ENCODE results near the gene NATD1.

Gene NATD1, protein sequence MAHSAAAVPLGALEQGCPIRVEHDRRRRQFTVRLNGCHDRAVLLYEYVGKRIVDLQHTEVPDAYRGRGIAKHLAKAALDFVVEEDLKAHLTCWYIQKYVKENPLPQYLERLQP

DNA sequence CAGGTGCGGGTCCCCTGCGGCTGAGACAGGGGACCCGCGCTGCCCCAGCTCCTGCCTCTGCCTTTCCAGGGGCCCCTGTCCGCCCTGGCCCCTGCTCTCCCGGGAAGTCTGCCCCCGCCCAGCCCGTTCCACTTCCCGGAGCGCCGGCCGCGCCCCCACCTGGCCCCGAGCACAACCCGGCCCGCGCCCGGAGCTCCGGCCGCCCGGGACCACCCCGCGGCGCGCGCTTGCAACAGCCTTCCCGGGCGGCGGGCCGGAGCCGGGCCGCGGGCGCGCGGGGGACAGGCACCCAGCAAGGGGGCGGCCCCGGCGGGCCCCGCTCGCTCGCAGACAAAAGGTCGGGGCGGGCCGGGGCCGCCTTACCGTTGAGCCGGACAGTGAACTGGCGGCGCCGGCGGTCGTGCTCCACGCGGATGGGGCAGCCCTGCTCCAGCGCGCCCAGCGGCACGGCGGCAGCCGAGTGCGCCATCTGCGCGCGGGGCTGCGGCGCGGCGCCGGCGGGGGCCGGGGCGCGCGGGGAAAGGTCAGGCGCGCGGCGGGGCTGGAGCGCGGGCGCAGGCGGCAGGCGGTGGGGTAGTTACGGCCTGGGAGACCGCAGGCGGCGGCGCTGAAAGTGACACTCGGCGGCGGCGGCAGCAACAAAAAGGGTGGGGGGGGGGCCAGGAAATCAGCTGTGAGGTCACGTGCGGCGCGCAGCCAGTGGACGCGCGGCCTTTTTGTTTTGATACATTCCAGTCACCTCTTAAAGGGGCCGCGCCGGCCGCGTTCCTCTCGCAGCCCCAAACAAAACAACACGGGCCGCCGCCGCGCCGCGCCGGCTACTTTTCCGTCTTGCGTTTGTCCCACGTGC, at the start of gene NATD1:
Gene NATD1 (minus strand): TSS at position 615 of the 850 bp plus-strand sequence. CDS start 146 bp downstream, at position 469.
- peak; percentile 65 to 66 for DNase-seq

DNA sequence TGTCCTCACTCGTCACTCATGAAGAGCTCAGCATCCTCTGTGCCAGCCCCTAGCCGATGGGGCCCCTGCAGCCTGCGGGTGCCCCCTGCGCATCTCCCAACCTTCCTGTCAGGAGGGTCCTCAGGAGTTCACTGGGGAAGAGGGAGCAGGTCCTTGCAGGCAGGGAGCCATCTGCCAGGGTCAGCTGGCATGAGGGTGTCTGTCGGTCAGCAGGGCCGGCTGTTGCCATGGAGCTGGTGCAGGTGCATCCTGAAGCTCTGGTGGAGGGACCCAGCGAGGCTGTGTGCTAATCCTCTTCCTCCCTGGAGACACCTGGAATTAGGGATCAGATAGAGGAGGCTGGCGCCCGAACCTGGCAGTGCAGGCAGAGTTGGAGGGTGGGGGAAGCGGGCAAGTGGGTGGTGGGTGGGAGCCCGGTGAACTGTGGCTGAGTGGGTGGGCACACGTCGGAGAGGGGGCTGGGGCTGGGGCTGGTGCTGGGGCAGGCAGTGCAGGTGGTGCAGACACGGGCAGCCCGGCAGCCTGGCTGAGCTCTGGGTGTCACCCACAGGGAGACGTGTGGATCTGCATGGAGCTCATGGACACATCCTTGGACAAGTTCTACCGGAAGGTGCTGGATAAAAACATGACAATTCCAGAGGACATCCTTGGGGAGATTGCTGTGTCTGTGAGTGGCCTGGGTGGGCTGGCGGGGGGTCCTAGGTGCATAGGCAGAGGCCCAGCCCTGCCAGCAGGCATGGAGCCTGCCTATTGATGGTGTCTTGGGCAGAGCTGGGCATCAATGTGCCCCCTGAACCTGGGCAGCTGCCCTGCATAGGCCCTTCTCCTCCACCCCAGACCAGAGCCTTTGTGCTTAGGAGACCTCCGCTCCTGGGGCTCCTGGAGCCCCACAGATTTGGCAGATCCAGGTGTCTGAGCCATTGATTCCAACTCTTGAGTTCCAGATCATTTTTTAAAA, 48.7 kb upstream of the NATD1 start:
- no peak for DNase-seq

DNA sequence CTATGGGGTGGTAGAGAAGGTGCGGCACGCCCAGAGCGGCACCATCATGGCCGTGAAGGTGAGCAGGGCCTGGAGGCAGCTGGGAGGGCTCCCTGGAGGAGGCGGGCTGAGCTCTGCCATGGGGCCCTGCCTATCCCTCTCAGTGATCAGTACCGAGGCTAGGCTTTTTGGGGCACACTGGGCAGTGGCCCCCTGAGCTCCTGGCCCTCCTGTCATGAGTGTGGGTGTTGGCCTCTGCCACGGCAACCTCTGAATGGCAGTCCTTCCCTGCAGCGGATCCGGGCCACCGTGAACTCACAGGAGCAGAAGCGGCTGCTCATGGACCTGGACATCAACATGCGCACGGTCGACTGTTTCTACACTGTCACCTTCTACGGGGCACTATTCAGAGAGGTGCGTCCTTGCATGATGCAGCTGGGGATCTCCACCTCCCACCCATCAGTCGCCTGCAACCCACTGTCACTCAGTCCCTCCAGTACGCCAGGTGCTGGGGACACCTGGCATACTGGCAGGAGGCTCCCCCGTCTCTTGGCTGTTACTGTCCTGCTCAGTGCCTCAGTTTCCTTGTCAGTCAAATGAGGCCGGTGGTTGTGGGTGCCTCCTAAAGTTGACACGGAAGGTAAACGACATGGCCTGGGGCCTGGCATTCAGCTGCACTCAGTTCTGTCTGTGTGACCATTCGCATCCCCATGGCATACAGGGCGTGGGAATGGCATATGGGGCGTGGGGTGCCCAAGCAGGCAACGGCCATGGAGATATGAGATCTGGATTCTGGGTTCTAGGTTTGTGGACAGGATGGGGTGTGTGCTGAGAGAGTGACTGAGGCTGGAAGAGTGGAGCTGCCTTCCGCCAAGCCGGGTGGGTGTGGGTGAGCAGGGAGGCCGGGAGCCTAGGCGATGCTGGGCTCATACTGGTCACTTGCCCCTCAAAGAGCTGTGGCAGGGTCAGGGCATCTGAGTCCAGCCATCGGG, 47.7 kb upstream of the NATD1 start:
- DNase-seq: no peak

DNA sequence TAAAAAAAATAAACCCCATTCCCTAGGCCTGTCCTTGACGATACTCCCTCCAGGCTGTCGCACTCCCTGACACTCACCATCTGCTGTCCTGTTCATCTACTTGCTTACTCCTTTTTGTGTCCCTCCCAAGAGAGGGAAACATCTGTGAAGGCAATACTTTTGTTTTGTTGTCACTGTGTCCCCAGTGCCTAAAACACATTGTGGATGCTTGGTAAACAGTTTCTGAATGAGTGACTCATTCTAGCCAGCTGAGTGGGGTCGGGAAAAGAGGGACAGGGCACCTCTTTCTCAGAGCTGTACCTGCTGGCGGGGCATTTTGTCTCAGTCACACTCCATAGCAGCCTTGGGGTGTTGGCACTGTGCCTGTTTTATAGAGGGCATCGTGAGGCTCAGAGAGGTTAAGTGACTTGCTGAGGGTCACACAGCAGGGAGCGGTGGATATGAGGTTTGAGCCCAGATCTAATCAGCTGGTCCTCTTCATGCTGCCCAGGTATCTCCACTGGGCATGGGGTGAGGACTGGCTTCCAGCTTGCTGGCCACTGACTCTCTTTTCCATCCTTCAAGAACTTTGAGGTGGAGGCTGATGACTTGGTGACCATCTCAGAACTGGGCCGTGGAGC, 46.9 kb upstream of the NATD1 start:
- no peak for DNase-seq

DNA sequence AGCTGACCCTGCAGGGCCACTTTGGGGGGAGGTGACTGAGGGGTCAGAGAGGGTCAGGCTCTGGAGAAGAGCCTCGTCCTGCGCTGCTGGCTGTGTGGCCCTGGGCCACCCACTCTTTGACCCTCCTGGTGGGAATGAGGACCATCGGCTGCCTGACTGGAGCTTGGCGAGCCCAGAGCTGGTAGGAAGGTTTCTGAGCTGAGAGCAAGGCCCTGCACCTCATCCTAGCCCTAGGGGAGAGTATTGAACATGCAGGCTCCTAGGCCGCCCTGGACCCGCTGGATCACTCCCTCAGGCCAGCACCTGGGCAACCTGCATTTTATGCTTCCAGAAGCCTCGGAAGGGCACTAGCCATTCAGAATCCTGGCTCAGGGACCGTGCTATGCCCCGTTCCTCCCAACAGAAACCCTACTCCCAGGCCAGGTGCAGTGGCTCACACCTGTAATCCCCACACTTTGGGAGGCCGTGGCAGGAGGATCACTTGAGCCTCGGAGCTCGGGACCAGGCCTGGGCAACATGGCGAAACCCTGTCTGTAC, 45.8 kb upstream of the NATD1 start:
- no peak for DNase-seq

DNA sequence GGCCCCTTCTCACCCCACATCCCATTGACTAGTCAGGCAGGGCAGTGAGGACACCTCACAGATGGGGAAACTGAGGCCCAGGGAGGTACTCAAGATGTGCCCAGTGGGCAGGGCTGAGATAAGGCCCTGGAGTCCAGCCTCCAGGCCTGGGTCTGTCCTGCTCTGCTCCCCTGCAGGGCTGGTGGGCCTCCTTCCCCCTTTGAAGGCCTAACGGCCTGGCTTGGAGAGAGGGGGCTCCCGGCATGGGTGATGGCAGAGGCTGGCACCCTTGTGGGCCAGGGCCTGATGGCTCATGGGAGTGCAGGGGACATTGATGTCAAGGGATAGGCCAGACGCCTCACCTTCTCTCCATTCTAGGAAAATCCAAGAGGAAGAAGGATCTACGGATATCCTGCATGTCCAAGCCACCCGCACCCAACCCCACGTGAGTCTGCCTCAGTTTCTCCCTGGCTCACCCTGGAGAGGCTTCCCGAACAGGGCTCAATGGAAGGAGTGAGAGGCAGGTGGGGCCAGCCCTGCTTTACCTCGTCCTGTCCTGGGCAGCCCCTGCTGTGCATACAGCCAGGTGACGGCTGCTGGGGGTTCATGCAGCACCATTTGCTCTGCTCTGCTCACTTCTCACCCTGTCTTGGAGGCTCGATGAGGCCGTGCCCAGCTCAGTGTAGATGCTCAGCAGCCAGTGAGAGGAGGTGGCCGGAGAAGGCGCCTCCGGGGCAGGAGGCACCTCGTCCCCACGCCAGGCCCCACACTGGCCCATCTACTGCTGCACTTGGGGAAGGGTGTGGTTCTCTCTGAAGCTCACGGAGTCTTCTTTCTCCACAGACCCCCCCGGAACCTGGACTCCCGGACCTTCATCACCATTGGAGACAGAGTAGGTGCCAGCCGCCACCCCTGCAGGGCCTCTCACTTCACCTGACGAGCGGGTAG, 45.1 kb upstream of the NATD1 start:
- DNase-seq: no peak

DNA sequence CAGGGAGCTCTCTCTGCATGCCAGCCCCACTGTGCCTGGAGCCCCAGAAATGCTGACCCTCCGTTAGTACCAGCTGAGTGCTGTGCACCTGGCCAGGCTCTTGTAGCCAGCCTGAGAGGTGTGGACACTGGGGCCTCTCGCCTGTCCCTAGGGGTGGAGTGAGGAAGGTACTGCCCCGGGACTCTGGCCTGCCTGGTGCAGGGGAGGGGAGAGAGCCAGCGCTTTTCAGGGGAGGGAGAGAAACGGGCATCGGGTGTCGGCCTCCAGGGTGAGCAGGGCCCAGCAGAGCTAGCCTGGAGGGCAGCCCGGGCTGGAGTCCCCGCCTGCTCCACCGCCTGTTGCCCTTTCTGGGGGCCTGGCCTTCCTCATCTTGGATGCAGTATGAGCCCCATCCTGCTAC, 44.4 kb upstream of the NATD1 start:
- DNase-seq: no peak

DNA sequence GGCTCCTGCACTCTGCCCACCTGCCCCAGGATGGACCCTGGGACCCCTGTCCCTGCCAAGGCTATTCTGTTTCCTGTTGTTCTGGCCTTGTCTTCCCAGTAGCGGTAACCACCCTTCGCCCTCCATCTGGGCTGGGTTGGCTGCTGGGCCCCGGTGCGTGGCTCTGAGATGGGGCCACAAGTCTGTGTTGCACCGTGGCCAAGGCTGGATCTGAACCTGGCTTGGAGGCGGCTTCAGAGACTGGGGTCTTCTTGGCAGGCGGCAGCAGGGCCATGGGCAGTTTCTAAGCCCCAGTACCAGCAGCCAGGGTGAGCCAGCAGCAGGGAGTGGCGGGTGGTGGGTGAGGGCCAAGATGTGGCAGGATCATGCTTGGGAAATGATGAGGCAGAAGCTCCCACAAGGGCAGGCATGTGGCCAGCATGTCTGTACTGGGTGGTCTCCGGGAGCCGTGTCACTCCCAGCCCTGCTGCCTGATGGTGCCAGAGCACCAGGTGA, 43.9 kb upstream of the NATD1 start:
- DNase-seq: no peak

DNA sequence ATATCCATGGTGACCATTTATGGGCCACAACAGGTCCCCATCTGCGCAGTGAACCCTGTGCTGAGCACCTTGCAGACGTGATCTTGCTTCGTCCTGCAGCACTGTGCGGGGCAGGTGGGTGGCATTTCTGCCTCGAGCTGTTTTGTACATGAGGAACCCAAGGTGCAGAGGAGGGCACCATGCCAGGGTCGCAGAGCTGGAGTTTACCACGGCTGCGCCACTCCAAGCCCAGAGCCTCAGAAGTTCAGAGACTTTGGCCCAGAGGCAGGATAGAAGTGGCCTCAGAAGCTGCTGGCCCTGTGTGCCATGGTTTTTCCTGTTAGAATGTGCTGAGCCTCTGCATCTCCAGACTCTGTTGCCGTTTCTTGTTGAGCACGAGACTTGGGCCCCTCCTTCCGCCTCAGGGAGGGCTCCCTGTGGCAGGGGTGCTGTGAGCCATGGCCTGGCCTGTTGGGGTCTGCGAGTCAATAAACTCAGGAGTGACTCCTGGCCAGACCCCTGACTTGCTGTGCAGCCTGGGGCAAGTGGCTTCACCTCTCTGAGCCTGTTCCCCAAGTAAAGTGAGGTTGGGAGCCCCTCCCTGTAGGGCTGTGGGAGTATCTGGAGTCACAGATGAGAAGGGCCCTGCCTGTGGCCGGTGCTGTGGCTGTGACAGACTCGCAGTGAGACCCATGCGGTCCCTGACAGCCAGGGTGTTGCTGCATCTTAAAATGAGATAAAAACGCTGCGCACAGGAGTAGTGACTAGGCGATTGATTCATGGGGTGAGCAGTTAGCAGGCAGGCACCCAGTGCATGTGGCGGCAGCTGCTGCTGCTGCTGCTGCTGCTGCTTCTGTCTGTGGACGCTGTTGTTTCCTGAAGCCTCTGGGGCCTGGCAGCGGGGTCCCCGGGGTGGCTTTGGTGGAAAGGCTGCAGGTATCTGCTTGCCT, 43.2 kb upstream of the NATD1 start:
- no peak for DNase-seq

DNA sequence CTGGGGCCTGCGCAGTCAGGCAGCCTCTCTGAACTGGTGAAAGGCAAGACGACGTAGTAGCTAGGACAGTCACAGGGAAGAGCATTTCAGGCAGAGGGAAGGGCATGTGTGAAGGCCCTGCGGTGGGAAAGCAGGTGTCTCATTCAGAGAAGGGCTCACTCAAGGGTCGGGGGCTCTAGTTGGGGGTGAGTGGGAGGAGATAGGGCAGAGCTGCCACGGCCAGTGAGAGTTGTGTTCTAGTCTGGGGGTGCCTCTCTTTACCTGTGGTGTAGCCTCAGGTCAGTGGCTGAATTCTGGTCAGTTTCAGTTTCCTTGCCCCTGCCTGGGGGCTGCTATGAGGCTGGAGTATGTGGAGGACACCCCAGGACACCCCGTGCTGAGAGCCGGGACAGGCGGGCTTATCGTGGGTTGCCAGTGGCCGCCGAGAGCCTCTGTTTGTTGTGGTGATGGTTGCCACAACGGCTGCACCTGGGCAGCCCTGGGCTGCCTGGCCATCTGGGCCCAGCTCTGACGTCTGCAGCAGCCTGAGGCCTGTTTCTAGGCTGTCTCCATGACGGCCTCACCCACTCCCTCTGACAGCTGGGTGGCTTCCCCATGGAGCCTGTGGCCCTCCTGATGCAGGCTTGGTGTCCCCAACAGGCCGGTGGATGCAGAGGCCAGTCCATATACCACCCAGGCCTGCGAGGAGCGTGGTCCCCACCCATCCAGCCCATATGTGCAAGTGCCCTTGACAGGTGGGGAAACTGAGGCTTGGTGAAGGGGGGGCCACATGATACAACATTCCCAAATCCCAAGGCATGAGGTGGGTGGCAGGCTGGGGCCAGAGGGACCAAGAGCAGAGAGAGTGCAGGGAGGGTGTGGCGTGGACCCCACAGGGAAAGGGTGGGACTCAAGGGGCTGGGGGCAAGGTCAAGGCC, 42.1 kb upstream of the NATD1 start:
- no peak for DNase-seq

DNA sequence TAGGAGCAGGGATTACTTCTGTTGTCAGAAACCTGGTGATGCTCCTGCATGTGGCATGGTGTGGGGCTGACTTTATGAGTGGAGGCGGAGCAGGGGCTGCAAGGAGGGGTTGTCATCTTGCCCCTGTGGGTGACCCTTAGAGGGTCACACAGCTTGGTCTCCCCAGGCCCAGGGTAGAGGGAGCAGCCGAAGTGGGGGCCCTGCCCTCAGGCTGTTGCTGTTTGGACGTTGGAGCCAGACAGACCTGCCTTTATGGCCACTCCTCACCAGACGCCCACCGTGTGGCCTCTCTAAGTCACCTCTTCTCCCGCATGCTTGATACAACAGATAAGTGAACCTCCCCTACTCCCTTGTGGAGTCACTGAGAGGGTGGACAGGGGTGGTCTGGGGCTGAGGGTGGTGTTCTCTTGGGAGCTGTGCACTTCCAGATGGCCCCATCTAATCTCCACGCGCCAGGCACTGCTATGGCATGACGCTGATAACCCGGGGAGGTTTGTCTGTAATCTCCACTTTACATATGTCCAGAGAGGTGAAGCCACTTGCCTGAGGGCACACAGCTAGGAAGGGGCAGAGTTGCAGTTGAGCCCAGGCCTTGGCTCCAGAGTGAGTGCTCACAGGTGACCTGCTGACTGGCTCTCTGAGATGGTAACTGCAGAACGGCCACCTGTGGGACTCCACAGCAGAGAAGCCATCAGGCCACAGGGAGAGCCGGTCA, 41.3 kb upstream of the NATD1 start:
- DNase-seq: no peak

DNA sequence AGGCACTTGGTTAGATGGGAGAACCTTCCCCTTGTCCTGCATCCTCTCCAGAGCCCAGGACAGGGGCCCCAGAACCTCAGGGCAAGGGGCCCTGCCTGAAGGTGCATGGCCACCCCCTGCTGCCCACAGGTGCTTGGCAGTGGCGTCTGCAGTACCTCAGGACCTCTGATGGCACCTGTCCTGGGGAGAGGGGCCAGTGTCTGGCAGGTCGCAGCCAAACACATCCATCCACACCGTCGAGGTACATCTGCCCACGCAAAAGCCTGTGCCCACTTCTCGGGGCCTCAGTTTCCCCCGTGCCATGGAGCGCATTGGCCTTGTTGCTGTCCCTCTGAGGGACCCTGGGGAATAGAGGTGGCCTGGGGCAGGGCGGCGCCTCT, 40.6 kb upstream of the NATD1 start:
- DNase-seq: no peak

DNA sequence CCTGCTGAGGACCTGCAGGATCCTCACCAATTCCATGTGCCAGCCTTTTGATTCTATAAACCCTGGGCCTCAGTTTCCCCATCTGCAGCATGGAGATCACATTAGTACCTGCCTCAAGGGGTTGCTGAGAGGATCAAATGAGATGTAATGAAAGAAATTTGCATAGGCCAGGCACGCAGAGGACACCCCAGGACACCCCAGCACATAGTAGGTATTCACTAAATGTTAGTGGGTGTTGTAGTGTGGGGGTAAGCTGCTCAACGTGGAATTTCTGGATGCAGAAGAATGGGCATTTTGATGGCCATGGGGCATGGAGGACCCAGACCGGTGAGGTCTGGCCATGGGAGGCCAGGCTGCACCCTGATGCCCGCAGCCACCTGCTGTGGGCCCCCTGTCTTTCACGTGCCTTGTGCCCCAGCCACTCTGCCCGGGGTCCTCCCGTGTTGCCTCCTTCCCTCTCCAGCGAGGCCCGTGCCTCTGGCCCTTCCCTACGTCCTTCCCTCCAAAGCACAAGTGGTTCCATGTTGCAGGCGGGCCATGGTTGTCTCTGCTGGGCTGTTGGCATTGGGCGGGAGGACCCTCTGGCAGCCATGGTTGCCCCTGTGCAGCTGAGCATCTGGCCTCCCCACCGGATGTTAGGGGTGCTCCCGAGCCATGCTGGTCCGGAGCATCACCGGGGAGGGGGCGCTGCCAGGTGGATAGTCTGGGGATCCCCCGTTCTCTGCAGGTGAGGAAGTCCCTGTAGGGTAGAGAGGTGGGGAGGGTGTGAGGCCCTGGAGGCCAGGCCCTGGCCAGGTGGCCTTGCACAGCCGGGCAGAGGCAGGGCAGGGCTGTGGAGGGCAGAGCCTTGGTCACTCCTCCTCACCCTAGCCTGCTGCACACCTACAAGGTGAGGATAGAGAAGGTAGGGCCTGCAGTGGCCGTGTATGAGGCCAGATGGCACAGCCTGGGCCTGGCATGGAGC, 39.9 kb upstream of the NATD1 start:
- DNase-seq: no peak

DNA sequence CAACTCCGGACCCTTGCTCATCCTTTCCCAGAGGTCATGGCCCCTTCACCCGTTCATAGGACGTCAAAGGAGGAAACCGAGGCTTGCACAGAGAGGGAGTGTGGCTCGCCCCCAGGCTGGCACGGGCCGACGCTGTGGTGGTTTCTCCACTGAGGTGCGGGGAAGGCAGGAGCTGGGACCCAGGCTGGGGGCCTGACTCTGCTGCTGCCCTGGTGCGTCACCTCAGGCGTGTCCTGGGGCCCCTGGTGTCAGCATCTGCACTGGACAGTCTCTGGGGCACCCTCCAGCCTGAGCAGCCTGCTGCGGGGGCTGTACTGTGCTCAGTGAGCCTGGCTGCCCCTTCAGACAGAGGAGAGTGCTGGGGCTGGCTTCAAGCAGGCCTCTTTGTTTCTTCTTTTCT, 38.7 kb upstream of the NATD1 start:
- no peak for DNase-seq

DNA sequence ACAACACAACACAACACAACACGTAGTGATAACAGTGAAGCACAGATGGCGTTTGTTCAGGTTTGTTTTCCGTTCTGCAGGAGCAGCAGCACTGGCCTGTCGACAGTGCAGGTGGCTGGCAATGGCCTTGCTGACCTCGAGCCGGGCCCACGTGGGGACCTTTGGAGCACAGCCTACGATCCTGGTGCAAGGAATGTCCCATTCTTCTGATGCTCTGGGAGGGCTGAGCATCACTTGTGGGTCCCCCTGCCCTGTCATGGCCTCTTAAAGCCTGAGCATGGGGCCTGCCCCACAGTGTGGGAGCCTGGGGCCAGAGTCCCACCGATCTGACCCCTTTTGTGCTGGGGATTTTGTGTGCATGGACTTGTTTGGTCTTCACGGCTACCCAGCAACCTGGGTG, 38.1 kb upstream of the NATD1 start:
- DNase-seq: no peak

Data from activated CD4-positive, alpha-beta T cell treated with anti-CD3 and anti-CD28 coated beads, Interleukin-2, amount 50 U/mL, for 4 hours (primary cell).